Caco-2 (cell line): ENCODE measurements around the gene SLC7A14. TPM values are rescaled to one million over a fixed set of nuclear protein-coding genes. Genes with fewer than 3 reads are reported as not detected.

Source experiments
- BruUV-seq: library from RNA; stranded (reverse); fragments of 400-500 nt; replicated peaks from 2 replicates; lab custom pipeline; 2021; lab: Mats Ljungman, UMichigan
- CTCF ChIA-PET: fragments of 300-600 bp; sonication (Branson Sonifier 250); formaldehyde crosslinking; loops from one replicate; lab custom pipeline; 2022; ENCODE audit warnings: antibody characterized with exemption; lab: Charles Lee
- POLR2A ChIA-PET: fragments of 300-600 bp; sonication (Branson Sonifier 250); formaldehyde crosslinking; loops from one replicate; lab custom pipeline; 2022; ENCODE audit warnings: antibody characterized with exemption; lab: Charles Lee
- DNase-seq, 2 experiments: peaks; one replicate each; pipeline versions ENCODE4 v3.0.0 to v3.0.0-alpha.2; 2020 to 2022
- H3K27me3 ChIP-seq: replicated peaks from 2 replicates; pipeline ENCODE4 v1.6.0; 2011; ENCODE audit warnings: low read length; ENCODE audit not compliant: control insufficient read depth, insufficient read depth
- H3K36me3 ChIP-seq: 2 replicates; pipeline ENCODE4 v1.5.1; 2011; ENCODE audit warnings: low read length; ENCODE audit not compliant: control insufficient read depth, insufficient read depth
- H3K4me1 ChIP-seq: fragments of 250-450 bp; sonication (Bioruptor Pico); 2 replicates; pipeline ENCODE4 v1.5.1; 2020; ENCODE audit warnings: mild to moderate bottlenecking
- H3K4me3 ChIP-seq: 2 replicates; pipeline ENCODE4 v1.5.1; 2011; ENCODE audit warnings: low read depth, mild to moderate bottlenecking, control low read depth, low read length
- H3K9me3 ChIP-seq: fragments of 250-450 bp; sonication (Bioruptor Pico); 2 replicates; pipeline ENCODE4 v1.5.1; 2020; ENCODE audit warnings: mild to moderate bottlenecking, moderate library complexity
- H3K27ac Mint-ChIP-seq: one replicate; pipeline ENCODE4 v1.8.0; 2022; ENCODE audit warnings: mixed read lengths; ENCODE audit not compliant: unreplicated experiment
- H3K27me3 Mint-ChIP-seq: one replicate; pipeline ENCODE4 v1.8.0; 2022; ENCODE audit warnings: mixed read lengths; ENCODE audit not compliant: insufficient read depth, unreplicated experiment
- H3K36me3 Mint-ChIP-seq: one replicate; pipeline ENCODE4 v1.8.0; 2022; ENCODE audit warnings: mild to moderate bottlenecking, mixed read lengths; ENCODE audit not compliant: insufficient read depth, unreplicated experiment
- H3K4me1 Mint-ChIP-seq: one replicate; pipeline ENCODE4 v1.8.0; 2022; ENCODE audit warnings: low read depth, mixed read lengths; ENCODE audit not compliant: unreplicated experiment
- H3K4me3 Mint-ChIP-seq: one replicate; pipeline ENCODE4 v1.8.0; 2022; ENCODE audit warnings: mild to moderate bottlenecking, moderate library complexity, mixed read lengths; ENCODE audit not compliant: unreplicated experiment
- H3K9me3 Mint-ChIP-seq: one replicate; pipeline ENCODE4 v1.8.0; 2022; ENCODE audit warnings: mixed read lengths; ENCODE audit not compliant: unreplicated experiment
- intact Hi-C: fragments of 100-400 bp; cut with micrococcal nuclease; formaldehyde crosslinking; loops from one replicate; pipeline ENCODE4 v1.10.0; 2022; ENCODE audit not compliant: unreplicated experiment
- total RNA-seq: library from RNA; stranded (reverse); gene quantifications from 2 replicates; pipeline ENCODE4 v1.2.3, GENCODE V29; 2022
- TF ChIP-seq, protein P1 (sequence below), 2 experiments: fragments of 200-600 bp in 1 of 2; IDR thresholded peaks; 1 replicate in 1 of 2; 2 replicates in 1 of 2; pipeline versions ENCODE4 v1.5.1 to v1.8.0; 2011 to 2022; ENCODE audit warnings: antibody characterized with exemption in 1 of 2, control low read depth in 1 of 2, inconsistent platforms in 1 of 2, low read depth in 1 of 2, low read length in 1 of 2, mild to moderate bottlenecking in 1 of 2, moderate library complexity in 1 of 2; ENCODE audit not compliant: insufficient read depth in 1 of 2, severe bottlenecking in 1 of 2, unreplicated experiment in 1 of 2

The SLC7A14 gene
- total RNA-seq, 1 experiment from 2014 or later, result not detected

DNA sequence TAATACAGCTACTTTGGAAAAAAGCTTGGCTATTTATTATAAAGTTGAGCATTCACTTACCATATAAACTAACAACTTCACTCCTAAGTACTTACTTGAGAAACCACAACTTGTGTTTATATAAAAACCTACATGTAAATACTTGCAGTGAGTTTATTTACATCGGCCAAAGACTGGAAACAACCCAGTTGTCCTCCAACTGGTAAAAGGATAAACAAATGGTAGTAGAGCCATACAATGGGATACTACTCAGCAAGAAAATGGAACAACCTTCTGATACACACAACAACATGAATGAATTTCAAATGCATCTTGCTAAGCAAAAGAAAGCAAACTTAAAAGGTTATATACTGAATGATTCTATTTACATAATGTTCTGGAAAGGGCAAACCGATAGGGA is 63.7 kb downstream of the SLC7A14 start:
- H3K36me3 ChIP-seq, result no peaks in the 10 kb centered on the region
- no TSS peak for BruUV-seq
- POLR2A ChIA-PET, result no interaction called here

DNA sequence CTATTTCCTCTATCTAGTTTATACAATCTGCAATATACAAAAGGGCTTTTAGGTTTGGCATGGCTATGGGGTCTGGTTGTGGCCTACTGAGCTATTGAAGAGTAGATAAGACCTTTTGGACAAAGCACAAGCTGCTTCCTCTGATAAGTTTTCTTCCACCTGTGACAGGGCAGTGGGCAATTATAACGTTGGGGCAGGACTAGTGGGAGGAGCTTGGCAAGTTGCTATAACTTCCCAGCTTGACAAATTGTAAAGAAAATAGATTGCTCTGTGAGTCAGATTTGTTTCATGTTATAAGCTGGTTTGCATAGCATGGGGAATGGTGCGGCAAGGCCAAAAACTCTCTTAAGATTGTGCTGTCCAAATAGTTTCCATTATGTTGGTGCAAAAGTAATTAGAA is 64.9 kb downstream of the SLC7A14 start:
- Mint-ChIP-seq H3K9me3 (no peaks in the 10 kb centered on the region), H3K4me1 (no peaks in the 10 kb centered on the region), H3K4me3 (no peak overlapping the region), H3K27ac (no peak overlapping the region), H3K36me3 (no peaks in the 10 kb centered on the region), H3K27me3 (peaks cover 12% of the 10 kb centered on the region)
- intact Hi-C loops, result no loop called here
- Histone ChIP-seq H3K36me3 (no peaks in the 10 kb centered on the region), H3K27me3 (no peaks in the 10 kb centered on the region), H3K4me1 (no peaks in the 10 kb centered on the region), H3K9me3 (no peaks in the 10 kb centered on the region), H3K4me3 (no peak overlapping the region)
- ChIA-PET CTCF (no interaction called here), POLR2A (no interaction called here)
- DNase-seq, result no peak
- BruUV-seq, result no TSS peak
- TF ChIP-seq, protein P1, sequence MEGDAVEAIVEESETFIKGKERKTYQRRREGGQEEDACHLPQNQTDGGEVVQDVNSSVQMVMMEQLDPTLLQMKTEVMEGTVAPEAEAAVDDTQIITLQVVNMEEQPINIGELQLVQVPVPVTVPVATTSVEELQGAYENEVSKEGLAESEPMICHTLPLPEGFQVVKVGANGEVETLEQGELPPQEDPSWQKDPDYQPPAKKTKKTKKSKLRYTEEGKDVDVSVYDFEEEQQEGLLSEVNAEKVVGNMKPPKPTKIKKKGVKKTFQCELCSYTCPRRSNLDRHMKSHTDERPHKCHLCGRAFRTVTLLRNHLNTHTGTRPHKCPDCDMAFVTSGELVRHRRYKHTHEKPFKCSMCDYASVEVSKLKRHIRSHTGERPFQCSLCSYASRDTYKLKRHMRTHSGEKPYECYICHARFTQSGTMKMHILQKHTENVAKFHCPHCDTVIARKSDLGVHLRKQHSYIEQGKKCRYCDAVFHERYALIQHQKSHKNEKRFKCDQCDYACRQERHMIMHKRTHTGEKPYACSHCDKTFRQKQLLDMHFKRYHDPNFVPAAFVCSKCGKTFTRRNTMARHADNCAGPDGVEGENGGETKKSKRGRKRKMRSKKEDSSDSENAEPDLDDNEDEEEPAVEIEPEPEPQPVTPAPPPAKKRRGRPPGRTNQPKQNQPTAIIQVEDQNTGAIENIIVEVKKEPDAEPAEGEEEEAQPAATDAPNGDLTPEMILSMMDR (IDR thresholded peaks at IDR 0.05; ENCODE audit: insufficient read depth in 1 of 2, low read depth in 1 of 2, low read length in 1 of 2, severe bottlenecking in 1 of 2, unreplicated experiment in 1 of 2), result no peak

More for the DNA sequence above, 63.7 kb downstream of the SLC7A14 start:
- Histone ChIP-seq H3K9me3 (no peaks in the 10 kb centered on the region), H3K4me3 (no peak overlapping the region), H3K27me3 (no peaks in the 10 kb centered on the region), H3K4me1 (no peaks in the 10 kb centered on the region)
- CTCF ChIA-PET, result no interaction called here
- Mint-ChIP-seq H3K4me1 (no peaks in the 10 kb centered on the region), H3K9me3 (no peaks in the 10 kb centered on the region), H3K4me3 (no peak overlapping the region), H3K27ac (no peak overlapping the region), H3K36me3 (no peaks in the 10 kb centered on the region), H3K27me3 (peaks cover 14% of the 10 kb centered on the region)
- TF ChIP-seq, protein P1 (IDR thresholded peaks at IDR 0.05; ENCODE audit: insufficient read depth in 1 of 2, low read depth in 1 of 2, low read length in 1 of 2, severe bottlenecking in 1 of 2, unreplicated experiment in 1 of 2), result no peak
- intact Hi-C loops, result no loop called here
- no peak for DNase-seq

DNA sequence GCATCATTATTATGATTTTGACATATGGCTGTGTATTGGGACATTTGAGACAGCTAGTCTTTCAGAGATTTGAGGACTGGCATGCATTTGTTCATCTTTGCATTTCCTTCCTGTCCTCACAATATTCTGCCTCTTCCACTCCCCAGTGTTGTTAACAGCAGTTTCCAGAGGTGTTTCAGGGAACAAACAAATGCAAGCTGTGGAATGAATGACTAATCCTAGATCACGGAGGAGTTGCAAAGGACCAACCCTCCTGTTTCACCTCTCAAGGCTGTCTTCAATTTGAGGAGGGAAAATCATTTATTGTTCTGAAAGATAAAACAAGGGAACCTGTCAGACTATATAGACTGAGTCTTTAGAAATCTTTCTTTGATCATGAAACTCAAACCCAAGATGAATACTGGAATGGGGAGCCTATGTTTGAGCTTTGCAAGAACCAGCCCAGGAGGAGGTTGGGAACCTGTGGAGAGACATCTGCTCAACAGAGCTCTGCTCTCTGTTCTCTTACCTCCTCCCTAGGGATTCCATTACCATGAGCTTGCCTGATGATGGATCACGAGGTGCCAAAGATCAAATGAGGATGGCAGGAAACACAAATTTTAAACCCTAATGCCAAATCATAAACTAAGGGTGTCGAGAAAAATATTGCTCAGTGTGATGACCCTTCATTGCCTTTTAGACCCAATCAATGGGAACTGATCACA is 68.5 kb downstream of the SLC7A14 start:
- ChIA-PET POLR2A (no interaction called here), CTCF (interaction anchor here (1.4 kb wide), 1 partner anchor 294 kb away, joined by 3 read pairs; no protein-coding TSS in a partner anchor)
- H3K4me1 ChIP-seq, result no peaks in the 10 kb centered on the region
- no peak for DNase-seq
- no peaks in the 10 kb centered on the region for H3K36me3 ChIP-seq
- intact Hi-C loops, result no loop called here
- TF ChIP-seq, protein P1 (IDR thresholded peaks at IDR 0.05; ENCODE audit: insufficient read depth in 1 of 2, low read depth in 1 of 2, low read length in 1 of 2, severe bottlenecking in 1 of 2, unreplicated experiment in 1 of 2), result no peak
- Mint-ChIP-seq H3K4me3 (no peak overlapping the region), H3K36me3 (no peaks in the 10 kb centered on the region), H3K9me3 (no peaks in the 10 kb centered on the region), H3K4me1 (no peaks in the 10 kb centered on the region), H3K27ac (no peak overlapping the region), H3K27me3 (peaks cover 7% of the 10 kb centered on the region)
- no peak overlapping the region for H3K4me3 ChIP-seq
- no TSS peak for BruUV-seq
- no peaks in the 10 kb centered on the region for H3K9me3 ChIP-seq
- no peaks in the 10 kb centered on the region for H3K27me3 ChIP-seq
